ENCODE data around the gene TNFSF11.

Gene TNFSF11

DNA sequence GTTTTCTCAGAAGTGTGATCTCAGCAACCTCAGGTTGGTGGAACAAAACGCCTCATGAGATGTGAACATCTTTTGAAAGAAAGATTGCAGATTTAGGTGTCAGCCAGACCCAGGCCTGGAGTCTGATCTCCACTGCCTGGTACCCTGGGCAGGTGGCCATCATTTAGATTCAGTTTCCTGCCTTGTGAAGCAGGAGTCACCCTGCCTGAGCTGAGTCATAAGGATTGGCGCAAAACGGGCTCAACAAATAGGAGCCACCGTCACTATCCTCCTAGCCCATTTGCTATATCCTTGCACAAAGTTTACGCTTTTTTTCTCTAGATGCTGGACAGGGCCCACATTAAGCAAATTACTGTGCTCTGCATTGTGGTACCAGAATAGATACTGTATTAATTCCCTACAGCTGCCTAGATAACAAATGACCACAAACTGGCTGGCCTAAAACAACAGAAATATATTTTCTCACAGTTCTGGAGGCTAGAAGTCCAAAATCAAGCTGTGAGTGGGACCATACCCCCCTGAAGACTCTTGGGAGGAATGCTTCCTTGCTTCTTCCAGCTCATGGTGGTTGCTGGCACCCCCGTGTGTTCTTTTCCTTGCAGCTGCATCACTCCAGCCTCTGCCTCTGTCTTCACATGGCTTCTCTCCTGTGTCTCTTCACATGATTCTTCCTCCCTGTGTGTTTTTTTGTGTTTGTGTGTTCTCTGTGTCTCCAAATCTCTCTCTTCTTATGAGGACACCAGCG lies 38.2 kb downstream of the TNFSF11 start:
- no peak for DNase-seq

DNA sequence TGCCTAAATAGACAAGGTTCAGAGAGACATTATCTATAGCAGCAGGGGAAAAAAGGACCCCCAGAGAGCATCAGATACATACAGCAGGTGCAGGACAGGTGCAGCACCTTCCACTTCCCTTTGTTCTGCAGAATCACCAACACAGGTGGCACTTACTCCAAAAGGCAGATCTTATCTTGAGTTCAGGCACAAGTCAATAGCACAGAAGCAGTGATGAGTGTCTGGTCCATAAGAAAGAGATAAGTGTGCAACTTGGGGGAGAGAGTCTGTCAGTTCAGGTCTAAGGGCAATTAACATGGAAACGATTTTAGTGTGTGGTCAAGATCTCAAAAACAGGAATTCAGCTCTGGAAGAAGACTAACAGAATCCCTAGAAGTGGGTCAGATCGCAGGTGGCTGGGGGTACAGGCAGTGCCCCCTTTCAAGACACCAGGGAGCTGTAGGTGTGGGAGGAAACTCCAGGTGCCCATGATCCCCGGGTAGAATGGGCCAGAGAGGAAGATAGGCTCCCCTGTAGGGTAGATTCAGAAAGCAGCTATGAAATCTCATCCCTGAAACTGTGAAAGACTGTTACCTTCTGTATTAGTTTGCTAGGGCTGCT lies 40.6 kb downstream of the TNFSF11 start:
- DNase-seq, result no peak

DNA sequence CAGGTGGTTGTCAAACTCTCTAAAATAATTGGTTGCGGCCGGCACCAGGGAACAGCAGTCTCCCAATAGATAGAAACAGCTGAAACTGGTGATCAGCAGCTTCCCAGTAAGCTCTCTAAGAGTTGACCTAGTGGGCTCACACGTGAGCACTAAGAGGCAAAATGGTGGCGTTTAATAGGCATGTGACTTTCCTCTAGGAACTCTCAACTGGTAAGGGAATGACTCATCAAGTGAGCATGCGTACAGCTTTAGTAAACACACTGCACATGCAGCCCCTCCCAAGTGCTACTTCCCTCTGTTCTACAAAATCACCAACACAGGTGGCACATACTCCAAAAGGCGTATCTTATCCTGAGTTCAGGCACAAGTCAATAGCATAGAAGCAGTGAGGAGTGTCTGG lies 41.7 kb downstream of the TNFSF11 start:
- DNase-seq, result no peak

DNA sequence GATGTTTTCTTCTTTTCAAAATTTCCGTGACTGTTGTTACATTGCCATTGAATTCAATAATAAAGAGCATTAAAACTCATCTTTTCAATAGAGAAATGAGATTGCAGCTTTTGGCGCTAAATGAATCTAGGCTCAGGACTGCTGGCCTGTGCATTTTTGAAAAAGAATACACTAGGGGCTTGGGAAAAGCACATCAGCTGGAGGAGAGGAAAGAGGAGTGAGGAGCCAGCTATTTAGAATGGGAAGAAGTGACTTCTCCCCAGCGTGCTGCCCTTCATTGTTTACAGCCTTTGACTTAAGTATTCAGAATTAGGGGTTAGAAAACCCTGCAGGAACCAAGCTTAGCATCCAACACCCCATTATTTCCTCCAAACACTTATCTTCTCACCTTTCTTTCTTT lies 43.3 kb downstream of the TNFSF11 start:
- no peak for DNase-seq

DNA sequence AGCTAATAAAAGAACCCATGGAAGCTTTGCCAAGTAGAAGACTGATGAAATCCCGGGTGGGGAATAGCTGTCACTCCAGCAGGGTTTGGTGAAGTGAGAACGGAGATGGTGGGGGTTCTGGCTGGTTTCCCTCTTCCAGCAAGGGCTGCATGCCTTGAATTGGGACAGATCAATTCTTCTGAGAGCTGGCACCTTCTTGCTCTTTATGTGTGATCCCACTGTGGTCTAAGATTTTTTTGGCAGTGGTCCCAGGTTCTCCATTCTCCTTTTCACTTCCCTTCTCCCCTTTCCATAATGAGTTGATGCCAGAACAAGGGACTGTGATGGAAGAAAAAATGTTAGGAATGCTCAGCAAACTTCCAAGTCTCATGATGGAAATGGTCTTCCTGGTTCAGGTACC lies 50.0 kb downstream of the TNFSF11 start:
- DNase-seq, result no peak

DNA sequence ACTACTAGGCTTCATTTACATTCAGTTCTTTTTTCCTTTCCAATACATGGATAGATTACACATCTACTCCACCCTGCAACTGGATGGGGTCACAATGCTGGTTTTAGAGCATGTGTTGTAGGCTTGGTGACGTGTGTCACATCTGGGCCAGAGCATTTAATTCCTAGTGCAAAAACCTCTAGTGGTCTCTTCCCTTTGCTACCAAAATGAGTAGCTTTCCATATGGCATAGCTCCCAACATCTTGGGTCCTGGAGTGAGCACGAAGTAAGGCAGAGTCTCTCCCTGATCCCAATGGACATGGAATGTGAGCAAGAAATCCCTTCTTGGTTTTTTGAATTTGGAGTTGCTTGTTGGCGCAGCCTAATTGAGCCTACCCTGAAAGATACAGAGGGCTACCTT lies 51.7 kb downstream of the TNFSF11 start:
- DNase-seq, result no peak

DNA sequence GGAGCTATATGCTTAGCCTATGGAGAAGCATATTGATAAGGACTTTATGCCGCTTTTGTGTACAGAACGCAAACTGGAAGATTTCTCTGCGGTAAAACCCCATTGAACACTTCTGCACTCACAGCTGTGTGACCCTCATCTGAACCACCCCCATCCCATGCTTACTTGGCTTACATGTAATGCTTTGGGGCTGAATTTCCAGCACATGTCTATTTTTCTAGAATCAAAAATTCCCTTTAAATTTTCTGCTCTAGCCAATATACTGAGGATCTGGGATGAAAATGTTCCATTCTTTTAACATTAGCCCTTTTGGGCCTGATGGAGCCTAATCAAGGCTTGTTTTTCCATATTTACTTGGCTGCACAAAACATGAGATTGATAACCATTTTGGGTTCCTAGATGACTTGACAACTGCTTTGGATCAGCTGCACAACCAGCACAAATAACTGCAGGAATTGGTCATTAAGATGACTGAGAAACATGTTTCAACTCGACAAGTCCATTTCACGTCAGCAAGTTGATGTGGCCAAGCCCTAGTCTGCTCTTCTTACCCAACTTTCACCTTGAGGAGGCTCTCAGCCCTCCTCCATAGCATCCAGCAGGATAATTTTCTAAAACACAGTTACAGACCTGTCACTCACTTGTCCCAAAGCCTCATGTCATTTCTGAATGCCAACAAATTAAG lies 52.4 kb downstream of the TNFSF11 start:
- no peak for DNase-seq

DNA sequence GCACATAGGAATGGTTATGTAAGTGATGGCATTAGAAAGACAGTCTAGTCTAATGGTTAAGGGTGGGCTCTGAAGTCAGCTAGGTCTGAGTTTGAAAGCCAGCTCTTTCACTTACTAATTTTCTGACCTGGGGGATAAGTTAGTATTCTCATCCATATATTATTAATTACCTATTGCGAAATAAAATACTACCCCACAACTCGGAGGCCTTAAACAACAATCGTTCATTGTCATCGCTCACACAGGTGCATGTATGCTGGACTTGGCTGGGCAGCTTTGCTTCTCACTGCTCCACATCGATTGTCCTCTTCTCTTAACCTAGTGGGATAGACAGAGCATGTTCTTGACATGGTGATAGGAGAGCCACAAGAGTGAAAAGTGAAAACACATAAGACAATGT lies 54.7 kb downstream of the TNFSF11 start:
- DNase-seq, result no peak

DNA sequence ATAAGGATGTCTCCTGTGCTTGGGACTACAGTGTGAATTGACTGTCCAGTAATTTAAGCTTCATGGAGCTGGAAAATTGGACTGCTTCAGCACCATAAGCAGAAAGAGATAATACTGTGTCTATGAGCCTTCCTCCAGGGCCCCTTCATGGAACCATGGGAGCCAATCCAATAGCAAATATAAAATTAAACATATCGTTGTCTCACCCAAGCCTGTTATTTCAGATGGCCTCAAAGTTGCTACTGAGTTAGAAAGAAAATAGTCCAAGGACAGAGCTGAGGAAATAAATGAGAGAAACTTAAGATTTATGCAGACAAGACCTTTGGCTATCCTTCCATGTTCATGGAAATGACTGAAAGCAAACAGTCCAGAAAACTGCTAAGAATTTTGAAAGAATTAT lies 57.2 kb downstream of the TNFSF11 start:
- no peak for DNase-seq

DNA sequence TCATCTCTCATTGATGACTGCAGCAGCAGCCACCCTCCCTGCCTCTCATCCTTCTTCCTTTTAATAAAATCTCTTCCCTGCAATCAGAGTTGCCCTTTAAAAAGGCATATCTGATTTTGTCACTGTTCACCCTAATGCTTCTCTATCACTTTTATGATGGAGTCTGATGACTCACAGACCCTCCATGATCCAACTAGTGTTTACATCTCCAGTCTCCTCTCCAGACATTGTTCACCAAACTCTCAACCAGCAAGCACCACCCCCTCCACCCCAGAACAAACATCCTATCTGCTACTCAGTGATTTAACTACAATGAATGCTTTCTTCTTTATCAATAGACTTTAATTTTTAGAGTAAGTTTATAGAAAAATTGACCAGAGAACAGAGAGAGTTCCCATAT lies 59.5 kb downstream of the TNFSF11 start:
- no peak for DNase-seq

DNA sequence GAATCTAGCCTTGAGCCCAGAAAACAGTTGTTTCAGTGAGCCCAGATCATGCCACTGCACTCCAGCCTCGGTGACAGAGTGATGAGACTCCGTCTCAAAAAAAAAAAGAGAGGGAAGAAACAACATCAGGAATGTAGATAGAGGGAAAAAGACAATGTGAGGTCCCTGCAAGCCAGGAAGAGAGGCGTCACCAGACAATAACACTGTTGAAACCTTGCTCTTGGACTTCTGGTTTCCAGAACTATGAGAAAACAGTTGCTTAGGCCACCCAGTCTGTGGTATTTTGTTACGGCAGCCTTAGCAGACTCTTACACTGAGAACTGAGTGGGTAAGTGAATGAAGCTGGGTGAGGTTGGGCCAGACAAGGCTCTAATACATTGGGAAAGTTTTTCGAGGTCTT lies 64.1 kb downstream of the TNFSF11 start:
- DNase-seq, result no peak

DNA sequence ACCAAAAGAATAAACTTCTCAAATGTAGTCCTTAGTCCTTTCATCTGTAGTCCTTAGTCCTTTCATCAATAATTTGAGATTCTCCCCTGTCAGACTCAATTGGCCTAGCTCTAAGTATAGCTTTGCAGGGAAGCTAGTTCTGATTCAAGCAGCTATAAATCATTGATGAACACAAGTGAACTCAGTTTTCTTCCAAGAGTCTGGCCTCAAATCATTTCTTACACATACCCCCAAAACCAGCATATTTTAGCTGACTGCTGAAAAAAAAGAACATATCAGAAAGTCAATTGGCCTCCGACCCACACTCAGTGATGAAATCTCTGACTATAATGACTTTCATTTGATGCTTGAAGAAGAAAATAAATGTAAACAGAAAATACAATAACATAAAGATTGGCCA lies 64.9 kb downstream of the TNFSF11 start:
- no peak for DNase-seq

DNA sequence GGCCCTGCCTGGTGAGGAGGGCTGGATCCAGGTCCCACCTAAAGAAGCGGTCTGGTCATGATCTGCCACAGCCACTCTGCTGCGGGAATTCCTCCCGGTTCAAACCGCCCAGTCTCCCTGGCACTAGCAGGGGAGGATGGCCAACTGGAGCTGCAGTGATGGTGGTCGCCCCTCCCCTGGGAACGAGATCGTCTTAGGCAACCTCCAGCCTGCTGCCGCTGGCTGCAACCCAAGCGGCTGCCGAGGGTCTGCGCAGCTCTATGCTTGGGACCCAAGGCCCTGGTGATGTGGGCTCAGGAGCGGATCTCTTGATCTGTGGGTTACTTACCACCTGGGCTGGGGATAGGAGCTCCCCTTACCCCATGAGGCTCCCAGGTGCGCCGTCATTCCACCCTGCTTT lies 69.1 kb downstream of the TNFSF11 start:
- DNase-seq, result no peak

DNA sequence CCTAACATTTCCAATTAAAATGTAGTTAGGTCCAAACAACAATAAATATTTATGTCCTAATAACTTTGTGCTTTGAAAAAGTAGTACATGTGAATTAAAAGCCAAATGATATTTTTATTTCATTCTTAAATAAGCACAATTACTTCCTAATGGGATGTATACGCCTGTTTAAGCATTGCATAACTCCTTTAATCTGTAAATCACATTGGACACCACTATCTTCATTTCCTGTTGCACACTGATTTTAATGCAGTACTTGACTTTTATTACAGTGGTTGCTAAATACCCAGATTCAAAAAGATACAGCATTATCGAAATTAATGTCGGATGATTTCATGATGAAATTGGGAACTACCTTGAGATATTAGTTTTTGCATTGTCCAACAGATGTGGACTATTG lies 70.9 kb downstream of the TNFSF11 start:
- no peak for DNase-seq

DNA sequence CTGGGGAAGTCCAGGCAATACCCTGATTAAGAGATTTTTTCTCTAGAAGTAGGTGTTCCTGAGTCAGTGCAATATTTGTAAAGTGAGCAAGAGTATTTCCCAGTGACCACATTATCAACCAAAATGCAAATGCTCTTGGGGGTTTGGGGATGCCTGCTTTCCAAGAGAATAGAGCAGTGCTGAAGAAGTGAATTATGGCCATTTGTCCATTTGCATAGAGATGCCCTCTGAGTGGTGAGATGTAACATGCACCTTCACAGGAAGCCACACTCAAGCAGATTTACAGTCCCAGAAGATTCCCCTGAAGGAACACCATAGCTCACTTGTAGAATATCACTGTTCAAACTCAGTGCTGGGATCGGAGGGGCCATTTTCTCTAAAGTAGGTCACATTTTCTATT lies 71.8 kb downstream of the TNFSF11 start:
- no peak for DNase-seq

DNA sequence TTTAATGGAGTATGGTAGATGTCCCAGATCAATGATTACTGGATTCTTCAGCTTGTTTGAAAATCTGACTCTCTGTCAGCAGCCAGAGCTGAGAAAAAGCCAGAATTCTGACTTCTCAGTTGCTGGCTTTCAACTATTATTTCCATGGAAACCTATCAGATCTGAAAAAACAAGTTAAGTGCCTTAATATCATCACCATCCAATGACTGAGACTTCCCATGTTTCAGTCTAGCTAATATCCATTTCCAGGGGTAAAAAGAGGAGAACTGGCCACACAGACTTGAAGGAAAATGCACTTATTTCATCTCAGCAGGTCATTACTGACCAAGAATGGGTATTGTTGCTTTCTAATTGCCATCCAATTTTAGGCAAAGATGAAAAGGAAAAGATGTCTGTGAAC lies 75.2 kb downstream of the TNFSF11 start:
- DNase-seq, result no peak

DNA sequence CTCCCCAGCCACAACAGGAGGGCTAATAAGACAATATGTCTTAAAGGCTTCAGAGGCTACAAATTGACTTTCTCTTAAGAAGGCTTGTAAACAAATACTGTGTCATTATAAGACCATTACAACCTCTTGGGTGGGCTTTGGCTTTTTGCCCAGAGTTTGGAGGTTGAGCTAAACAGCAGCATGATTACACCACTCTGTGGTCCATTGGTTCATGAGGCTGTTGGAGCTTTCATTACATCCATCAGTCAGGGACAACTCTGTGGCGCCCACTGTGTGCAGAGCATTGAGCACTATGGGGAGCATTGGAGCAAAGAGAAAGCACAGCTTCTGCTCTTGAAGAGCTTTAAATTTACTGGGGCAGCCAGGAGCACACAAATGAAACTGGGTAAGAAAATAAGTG lies 75.9 kb downstream of the TNFSF11 start:
- DNase-seq, result no peak

DNA sequence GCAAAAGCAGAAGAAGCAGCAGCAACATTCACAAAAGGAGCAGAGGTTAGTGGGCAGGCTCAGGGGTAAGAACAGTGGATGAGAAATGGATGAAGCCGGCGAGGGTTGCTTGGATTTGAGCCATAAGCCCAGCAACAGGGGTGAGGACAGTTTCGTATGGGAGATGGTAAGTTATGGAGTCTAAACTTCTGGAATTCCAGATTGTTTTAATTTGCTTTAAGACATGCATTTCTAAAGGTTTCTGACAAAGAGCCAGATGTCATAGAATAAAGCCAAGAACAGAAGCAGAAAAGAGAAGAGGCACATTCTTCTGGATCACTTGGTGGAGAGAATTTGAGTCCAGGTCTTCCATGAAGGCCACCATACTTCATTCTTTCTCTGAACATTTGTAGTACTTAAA lies 76.6 kb downstream of the TNFSF11 start:
- no peak for DNase-seq

DNA sequence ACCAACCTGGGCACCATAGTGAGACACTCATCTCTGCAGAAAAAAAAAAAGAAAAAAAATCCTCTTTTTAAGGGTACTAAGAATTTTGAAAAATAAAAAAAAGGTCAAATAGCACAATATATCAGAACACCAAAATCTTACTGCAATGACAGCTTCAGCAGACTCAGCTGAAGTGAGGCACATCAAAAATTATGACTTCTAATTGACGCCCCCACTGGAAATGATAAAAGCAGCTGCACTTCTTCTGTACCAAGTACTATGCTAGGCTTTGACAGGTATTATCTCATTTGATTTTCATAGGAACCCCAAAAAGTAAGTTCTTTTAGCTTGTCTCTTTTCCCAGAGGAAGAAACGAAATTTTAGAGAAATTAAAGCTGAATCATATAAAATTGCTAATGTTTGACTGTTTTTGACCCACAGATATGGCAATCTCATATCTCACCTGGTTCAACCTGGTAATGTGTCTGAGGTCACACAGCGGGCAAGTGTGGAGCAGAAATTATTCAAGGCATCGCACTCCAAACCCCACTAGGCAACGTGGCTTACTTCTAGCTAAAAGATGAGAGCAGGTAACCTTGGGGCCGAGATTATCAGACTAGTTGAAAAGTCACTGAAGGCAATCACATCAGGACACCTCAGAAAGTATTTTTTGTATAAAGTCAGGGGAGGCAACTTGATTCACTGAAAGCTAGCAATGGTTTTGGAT lies 78.1 kb downstream of the TNFSF11 start:
- DNase-seq, result no peak

DNA sequence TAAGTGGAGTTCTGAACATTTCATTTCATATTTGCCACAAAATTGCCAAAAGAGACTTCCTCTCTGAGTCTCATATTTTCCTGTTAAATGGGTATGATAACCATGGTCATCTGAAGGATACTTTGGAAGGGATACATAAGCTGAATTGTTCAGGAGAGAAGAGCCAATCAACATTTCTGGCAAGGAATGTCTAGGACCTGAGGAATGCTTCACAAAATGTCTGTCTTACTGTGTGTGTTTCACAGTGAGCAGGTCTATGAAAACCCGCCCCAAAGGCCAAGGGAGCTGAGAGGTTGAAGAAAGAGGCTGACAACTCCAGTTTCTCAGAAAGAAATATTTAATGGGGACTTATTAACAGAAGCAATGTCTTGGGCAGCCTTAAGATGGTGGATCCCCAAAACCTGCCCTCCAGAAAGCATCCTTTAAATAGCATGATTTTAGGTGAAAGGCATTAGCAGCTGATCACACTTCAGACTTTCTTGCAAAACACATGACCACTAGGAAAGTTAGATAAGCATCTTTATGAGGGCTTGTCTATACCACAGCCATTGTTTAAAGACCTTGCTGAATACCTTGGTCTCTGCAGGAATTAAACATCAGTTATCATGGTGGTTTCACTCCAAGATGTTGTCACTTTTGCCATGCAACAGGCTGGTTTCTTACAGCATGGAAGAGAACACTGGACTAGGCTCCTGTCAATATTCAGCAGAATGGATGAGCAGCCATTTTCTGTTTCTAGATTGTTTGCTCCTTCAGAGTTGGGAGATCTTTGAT lies 78.9 kb downstream of the TNFSF11 start:
- DNase-seq, result no peak

DNA sequence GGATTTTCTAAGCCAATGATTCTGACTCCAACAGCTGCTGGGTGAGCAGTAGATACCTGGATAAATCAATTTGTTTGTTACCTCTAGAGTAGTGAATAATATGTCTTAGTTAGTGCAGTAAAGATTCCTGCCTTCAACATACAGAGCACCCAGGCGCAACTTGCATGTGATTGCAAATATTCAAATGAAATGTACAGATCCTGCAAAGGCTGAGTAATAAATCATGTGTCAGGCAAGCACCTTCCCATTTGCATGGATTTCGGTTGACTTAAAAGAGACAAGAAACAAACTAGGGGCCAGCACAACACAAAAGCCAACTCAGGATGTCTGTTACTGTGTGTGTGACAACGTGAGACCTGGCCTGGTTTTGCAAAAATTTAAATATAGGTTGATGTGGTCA lies 79.7 kb downstream of the TNFSF11 start:
- DNase-seq, result no peak

DNA sequence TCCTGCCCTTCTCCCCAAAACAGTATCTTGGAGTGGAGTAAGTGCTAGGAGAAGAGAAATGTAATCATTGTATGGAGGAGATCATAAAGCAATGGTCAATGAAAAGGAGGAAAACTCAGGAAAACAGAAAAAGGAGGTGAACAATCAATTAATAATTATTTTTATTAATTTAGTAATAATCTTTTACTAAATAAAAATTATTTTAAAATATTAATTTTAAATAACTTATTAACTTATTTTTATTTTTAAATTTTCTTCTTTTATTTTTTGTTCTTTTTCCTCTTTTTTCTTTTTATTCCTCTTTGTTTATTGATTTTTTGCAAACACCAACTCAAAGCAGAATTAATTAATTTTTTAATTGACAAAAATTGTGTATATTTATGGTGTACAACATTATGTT lies 80.3 kb downstream of the TNFSF11 start:
- DNase-seq, result no peak

DNA sequence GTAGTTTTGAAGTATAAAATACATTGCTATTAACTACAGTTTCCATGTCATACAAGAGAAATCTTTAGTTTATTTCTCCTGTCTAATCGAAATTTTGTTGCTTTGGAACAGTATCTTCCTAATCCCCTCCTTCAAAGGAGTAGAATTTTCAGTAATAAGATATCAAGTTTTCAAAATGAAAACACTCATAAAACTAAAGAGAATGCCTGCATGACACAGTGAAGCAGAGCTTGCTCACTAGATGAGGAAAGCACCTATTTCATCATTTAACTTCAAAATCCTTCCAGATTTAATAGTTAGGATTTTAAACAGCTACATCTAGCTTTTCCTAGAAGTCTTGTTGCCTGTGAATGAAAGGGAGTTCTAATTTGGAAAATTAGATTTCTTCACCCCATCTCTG lies 80.8 kb downstream of the TNFSF11 start:
- DNase-seq, result no peak

Measured in activated gamma-delta T cell treated with Interleukin-2 at 50 U/mL for 16 hours (primary cell).